GM21515 (cell line): ENCODE data around the gene ARMCX6.
"Not testable (repeated sequence)": the region's sequence is repeated elsewhere in the genome, so short reads cannot be mapped to it uniquely, and the experiment has no call there.

ENCODE experiments used
- ATAC-seq: cut with Tn5 transposase; IDR thresholded peaks from one replicate; pipeline ENCODE4 v1.9.1; 2021; ENCODE audit not compliant: unreplicated experiment

The ARMCX6 gene

GRCh38 chrX:101617211-101618191 is at the start of gene ARMCX6:
TSS of gene ARMCX6 (minus strand) at chrX:101618000. CDS start at chrX:101616620, 1,380 bp downstream.
- peak; percentile 91 for ATAC-seq

- ATAC-seq: peak; percentile 66
Observed at GRCh38 chrX:101659601-101660063, 41.8 kb upstream of the ARMCX6 start, which contains the start of gene ARMCX2. TSS of gene ARMCX2 (minus strand) at chrX:101659850. CDS start at chrX:101657588, 2,262 bp downstream.

GRCh38 chrX:101658661-101659491 is 41.1 kb upstream of the ARMCX6 start:
- ATAC-seq: peak; percentile 74

GRCh38 chrX:101657495-101657894 is 39.7 kb upstream of the ARMCX6 start:
- no peak for ATAC-seq

GRCh38 chrX:101656817-101657216 is 39.0 kb upstream of the ARMCX6 start:
- ATAC-seq: no peak

GRCh38 chrX:101655534-101655933 is 37.7 kb upstream of the ARMCX6 start:
- ATAC-seq: no peak

GRCh38 chrX:101647716-101648115 is 29.9 kb upstream of the ARMCX6 start:
- ATAC-seq: not testable (repeated sequence)

- no peak for ATAC-seq
Observed at GRCh38 chrX:101642093-101642492, 24.3 kb upstream of the ARMCX6 start.

- ATAC-seq: no peak
Observed at GRCh38 chrX:101639583-101639982, 21.8 kb upstream of the ARMCX6 start.

- ATAC-seq: no peak
Observed at GRCh38 chrX:101619364-101619763, 1.6 kb upstream of the ARMCX6 start.

- no peak for ATAC-seq
Observed at GRCh38 chrX:101605728-101606127, 12.1 kb downstream of the ARMCX6 start.

GRCh38 chrX:101605146-101605545 is 12.7 kb downstream of the ARMCX6 start:
- ATAC-seq: no peak

- no peak for ATAC-seq
Observed at GRCh38 chrX:101602077-101602476, 15.7 kb downstream of the ARMCX6 start.

- ATAC-seq: not testable (repeated sequence)
Observed at GRCh38 chrX:101599592-101599991, 18.2 kb downstream of the ARMCX6 start.

- peak; percentile 99 for ATAC-seq
Observed at GRCh38 chrX:101595739-101596419, 21.9 kb downstream of the ARMCX6 start.
